ENCODE data around the gene ENOX1.

DNA sequence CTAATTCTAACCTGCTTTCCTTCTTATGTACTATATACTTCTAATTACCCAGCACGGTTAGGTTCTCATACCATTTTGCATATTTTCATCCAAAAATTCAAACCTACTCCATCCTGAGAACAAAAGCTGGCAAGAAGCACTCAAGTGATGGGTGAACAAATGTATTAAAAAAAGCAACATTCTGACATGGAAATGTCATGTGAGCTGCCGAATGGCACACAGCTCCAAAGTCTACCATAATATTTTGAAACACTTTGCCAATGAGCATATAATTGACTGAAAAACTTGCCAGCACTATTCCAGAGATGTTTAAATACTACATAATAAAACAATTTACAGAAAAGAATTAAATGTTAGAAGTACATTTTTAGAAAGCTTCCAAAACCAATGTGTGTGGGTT is 274.6 kb downstream of the ENOX1 start:
- TF ChIP-seq POLR2A (IDR thresholded peaks at IDR 0.05) (no peak), CTCF (IDR thresholded peaks at IDR 0.05) (no peak)
